ENCODE results near the gene WRAP73.

The WRAP73 gene

GRCh38 chr1:3649342-3650247 lies at the start of gene WRAP73:
TSS of gene WRAP73 (minus strand) at chr1:3650103. CDS start at chr1:3649999, 104 bp downstream.
- peak; percentile 77 for DNase-seq

- no peak for DNase-seq
These were observed 49.7 kb upstream of the WRAP73 start for GRCh38 chr1:3699596-3699995.

GRCh38 chr1:3698660-3699408 lies 48.9 kb upstream of the WRAP73 start:
- DNase-seq: no peak

GRCh38 chr1:3697810-3698209 lies 47.9 kb upstream of the WRAP73 start:
- DNase-seq: no peak

GRCh38 chr1:3697104-3697503 lies 47.2 kb upstream of the WRAP73 start:
- no peak for DNase-seq

GRCh38 chr1:3696689-3697088 lies 46.8 kb upstream of the WRAP73 start:
- no peak for DNase-seq

GRCh38 chr1:3695326-3696217 lies 45.7 kb upstream of the WRAP73 start:
- DNase-seq: no peak

GRCh38 chr1:3693321-3693720 lies 43.4 kb upstream of the WRAP73 start:
- DNase-seq: no peak

GRCh38 chr1:3692598-3692997 lies 42.7 kb upstream of the WRAP73 start:
- DNase-seq: no peak

- DNase-seq: no peak
These were observed 41.7 kb upstream of the WRAP73 start for GRCh38 chr1:3691421-3692204.

GRCh38 chr1:3690282-3691065 lies 40.6 kb upstream of the WRAP73 start:
- no peak for DNase-seq

GRCh38 chr1:3689138-3689750 lies 39.3 kb upstream of the WRAP73 start:
- no peak for DNase-seq

- DNase-seq: no peak
These were observed 38.6 kb upstream of the WRAP73 start for GRCh38 chr1:3688356-3689137.

- no peak for DNase-seq
These were observed 37.6 kb upstream of the WRAP73 start for GRCh38 chr1:3687504-3687903.

- DNase-seq: no peak
These were observed 36.0 kb upstream of the WRAP73 start for GRCh38 chr1:3685906-3686305.

- no peak for DNase-seq
These were observed 35.3 kb upstream of the WRAP73 start for GRCh38 chr1:3685222-3685621.

- DNase-seq: no peak
These were observed 34.1 kb upstream of the WRAP73 start for GRCh38 chr1:3683992-3684391.

GRCh38 chr1:3683197-3683596 lies 33.3 kb upstream of the WRAP73 start:
- no peak for DNase-seq

- DNase-seq: no peak
These were observed 32.2 kb upstream of the WRAP73 start for GRCh38 chr1:3681898-3682806.

All from NK-92 treated with Interleukin-12 subunit alpha and Interleukin-12 subunit beta, amount 100 ng/mL, for 24 hours (cell line).